WTC11 (cell line): ENCODE data around the gene MAPK14. TPM values are rescaled to one million over a fixed set of nuclear protein-coding genes. Genes with fewer than 3 reads are reported as not detected.

Experiments
- ATAC-seq: fragments of 200-7000 bp; cut with Tn5 transposase; 2 replicates; pipeline ENCODE4 v1.10.0; 2021; ENCODE audit warnings: mild to moderate bottlenecking, moderate library complexity
- CTCF ChIA-PET: fragments of 300-600 bp; sonication (Branson Sonifier 250); formaldehyde crosslinking; loops from one replicate; lab custom pipeline; 2021; ENCODE audit warnings: antibody characterized with exemption; lab: Charles Lee
- POLR2A ChIA-PET: fragments of 350-600 bp; sonication (Branson Sonifier 250); formaldehyde crosslinking; loops from one replicate; lab custom pipeline; 2021; ENCODE audit warnings: antibody characterized with exemption; lab: Charles Lee
- DNase-seq: peaks from one replicate; pipeline ENCODE4 v3.0.0; 2021; ENCODE audit warnings: low spot score
- H3K27ac Mint-ChIP-seq: 2 replicates; pipeline ENCODE4 v1.8.0; 2021; ENCODE audit warnings: mixed read lengths
- H3K27me3 Mint-ChIP-seq: 2 replicates; pipeline ENCODE4 v1.8.0; 2021; ENCODE audit warnings: low read depth, mild to moderate bottlenecking, moderate library complexity, mixed read lengths
- H3K36me3 Mint-ChIP-seq: 2 replicates; pipeline ENCODE4 v1.8.0; 2021; ENCODE audit warnings: mixed read lengths
- H3K4me1 Mint-ChIP-seq: 2 replicates; pipeline ENCODE4 v1.8.0; 2022; ENCODE audit warnings: mixed read lengths
- H3K4me3 Mint-ChIP-seq: 2 replicates; pipeline ENCODE4 v1.8.0; 2021; ENCODE audit warnings: mild to moderate bottlenecking, moderate library complexity, mixed read lengths
- H3K9me3 Mint-ChIP-seq: 2 replicates; pipeline ENCODE4 v1.8.0; 2021; ENCODE audit warnings: mixed read lengths
- AFF4 ChIP-seq: sonication (generic); formaldehyde crosslinking; IDR thresholded peaks from 2 replicates; pipeline ENCODE4 v1.8.1; 2023; ENCODE audit warnings: mild to moderate bottlenecking, missing genetic modification reagents, borderline replicate concordance
- ATF6 ChIP-seq: sonication (generic); formaldehyde crosslinking; IDR thresholded peaks from 2 replicates; pipeline ENCODE4 v1.8.1; 2023; ENCODE audit warnings: mild to moderate bottlenecking, missing genetic modification reagents
- CDX4 ChIP-seq: fragments of 250-450 bp; sonication (Bioruptor Pico); IDR thresholded peaks from 2 replicates; pipeline ENCODE4 v1.9.0; 2021; ENCODE audit warnings: moderate library complexity, mild to moderate bottlenecking, inconsistent platforms, borderline replicate concordance
- CTCF ChIP-seq: fragments of 200-600 bp; IDR thresholded peaks from 2 replicates; pipeline ENCODE4 v1.8.0; 2022; ENCODE audit warnings: antibody characterized with exemption
- E2F4 ChIP-seq: sonication (generic); formaldehyde crosslinking; IDR thresholded peaks from 2 replicates; pipeline ENCODE4 v1.8.1; 2022; ENCODE audit warnings: low read depth, mild to moderate bottlenecking, moderate library complexity, missing genetic modification reagents, borderline replicate concordance
- ELF4 ChIP-seq: sonication (generic); formaldehyde crosslinking; IDR thresholded peaks from 2 replicates; pipeline ENCODE4 v1.8.1; 2022; ENCODE audit warnings: low read depth, mild to moderate bottlenecking, moderate library complexity, missing genetic modification reagents
- FOXP4 ChIP-seq: sonication (generic); formaldehyde crosslinking; IDR thresholded peaks from 2 replicates; pipeline ENCODE4 v1.8.0; 2022; ENCODE audit warnings: mild to moderate bottlenecking, missing genetic modification reagents
- GABPB1 ChIP-seq: sonication (generic); formaldehyde crosslinking; IDR thresholded peaks from 2 replicates; pipeline ENCODE4 v1.8.1; 2023; ENCODE audit warnings: mild to moderate bottlenecking, missing genetic modification reagents
- GRHL2 ChIP-seq: fragments of 250-450 bp; sonication (Bioruptor Pico); IDR thresholded peaks from 2 replicates; pipeline ENCODE4 v1.8.0; 2022; ENCODE audit warnings: mild to moderate bottlenecking, moderate library complexity; ENCODE audit not compliant: insufficient replicate concordance, severe bottlenecking
- MLX ChIP-seq: sonication (generic); formaldehyde crosslinking; IDR thresholded peaks from 2 replicates; pipeline ENCODE4 v1.8.1; 2023; ENCODE audit warnings: mild to moderate bottlenecking, missing genetic modification reagents, moderate library complexity
- MYBL2 ChIP-seq: sonication (generic); formaldehyde crosslinking; IDR thresholded peaks from 2 replicates; pipeline ENCODE4 v1.8.1; 2023; ENCODE audit warnings: mild to moderate bottlenecking, moderate library complexity, missing genetic modification reagents
- NFATC4 ChIP-seq: fragments of 250-450 bp; sonication (Bioruptor Pico); IDR thresholded peaks from 2 replicates; pipeline ENCODE4 v1.9.0; 2021; ENCODE audit warnings: mild to moderate bottlenecking
- NR2C2 ChIP-seq: sonication (generic); formaldehyde crosslinking; IDR thresholded peaks from 2 replicates; pipeline ENCODE4 v1.8.0; 2022; ENCODE audit warnings: mild to moderate bottlenecking, missing genetic modification reagents
- PRRX2 ChIP-seq: fragments of 250-450 bp; sonication (Bioruptor Pico); IDR thresholded peaks from 2 replicates; pipeline ENCODE4 v1.8.0; 2021; ENCODE audit warnings: mild to moderate bottlenecking
- RORB ChIP-seq: fragments of 250-450 bp; sonication (Bioruptor Pico); IDR thresholded peaks from 2 replicates; pipeline ENCODE4 v1.9.0; 2021; ENCODE audit warnings: mild to moderate bottlenecking
- SOX15 ChIP-seq: fragments of 250-450 bp; sonication (Bioruptor Pico); IDR thresholded peaks from 2 replicates; pipeline ENCODE4 v1.9.0; 2021; ENCODE audit warnings: mild to moderate bottlenecking
- TCF7 ChIP-seq: sonication (generic); formaldehyde crosslinking; IDR thresholded peaks from 2 replicates; pipeline ENCODE4 v1.8.0; 2022; ENCODE audit warnings: mild to moderate bottlenecking, low read depth, missing genetic modification reagents, moderate library complexity
- ZNF512 ChIP-seq: sonication (generic); formaldehyde crosslinking; IDR thresholded peaks from 2 replicates; pipeline ENCODE4 v1.8.1; 2022; ENCODE audit warnings: missing genetic modification reagents, borderline replicate concordance
- ZNF671 ChIP-seq: fragments of 250-450 bp; sonication (Bioruptor Pico); IDR thresholded peaks from 2 replicates; pipeline ENCODE4 v1.8.0; 2021; ENCODE audit warnings: mild to moderate bottlenecking
- total RNA-seq: library from RNA; stranded (reverse); gene quantifications from 3 replicates; pipeline ENCODE4 v1.2.3, GENCODE V29; 2021

Gene MAPK14
- total RNA-seq, 1 experiment from 2014 or later: 34.0 TPM

GRCh38 chr6:36078159-36078558, 50.6 kb downstream of the MAPK14 start (continued):
- TF ChIP-seq ZNF512 (CRISPR knock-in tag) (no peak), TCF7 (CRISPR knock-in tag) (no peak), CTCF (no peak), ATF6 (no peak), GABPB1 (CRISPR knock-in tag) (no peak), ELF4 (CRISPR knock-in tag) (no peak), CDX4 (CRISPR knock-in tag) (no peak), MYBL2 (no peak), PRRX2 (no peak), AFF4 (no peak), NR2C2 (CRISPR knock-in tag) (no peak), RORB (no peak), SOX15 (CRISPR knock-in tag) (no peak)
- TF ChIP-seq, all 79 proteins: peak for 0

- POLR2A ChIA-PET: no interaction called here
- peaks cover 57% of the 10 kb centered on the region for H3K36me3 Mint-ChIP-seq
- H3K27ac Mint-ChIP-seq: no peak overlapping the region
- CTCF ChIA-PET: no interaction called here
- H3K4me1 Mint-ChIP-seq: no peaks in the 10 kb centered on the region
- DNase-seq (no peak), ATAC-seq (no peak)
- H3K9me3 Mint-ChIP-seq: peaks cover 29% of the 10 kb centered on the region
- no peak overlapping the region for H3K4me3 Mint-ChIP-seq
- H3K27me3 Mint-ChIP-seq: no peaks in the 10 kb centered on the region
- TF ChIP-seq ZNF671 (CRISPR knock-in tag) (no peak), NFATC4 (CRISPR knock-in tag) (no peak), CDX4 (CRISPR knock-in tag) (no peak), E2F4 (CRISPR knock-in tag) (no peak), MLX (CRISPR knock-in tag) (no peak), GRHL2 (CRISPR knock-in tag) (no peak), FOXP4 (CRISPR knock-in tag) (no peak)
Observed at GRCh38 chr6:36079601-36080000, 52.0 kb downstream of the MAPK14 start.
